Loucy (cell line): Measurements from ENCODE around the gene RESF1.

Source experiments
- EZH2phosphoT487 ChIP-seq: fragments of 200-600 bp; IDR thresholded peaks from 2 replicates; pipeline ENCODE4 v1.6.1; 2018; ENCODE audit warnings: antibody characterized with exemption, mild to moderate bottlenecking, moderate library complexity, borderline replicate concordance
- TF ChIP-seq, protein P1 (sequence below): fragments of 200-600 bp; sonication (generic); conservative IDR thresholded peaks from 2 replicates; pipeline ENCODE4 v1.5.1; 2014; ENCODE audit warnings: mild to moderate bottlenecking, antibody characterized with exemption, low read length

DNA sequence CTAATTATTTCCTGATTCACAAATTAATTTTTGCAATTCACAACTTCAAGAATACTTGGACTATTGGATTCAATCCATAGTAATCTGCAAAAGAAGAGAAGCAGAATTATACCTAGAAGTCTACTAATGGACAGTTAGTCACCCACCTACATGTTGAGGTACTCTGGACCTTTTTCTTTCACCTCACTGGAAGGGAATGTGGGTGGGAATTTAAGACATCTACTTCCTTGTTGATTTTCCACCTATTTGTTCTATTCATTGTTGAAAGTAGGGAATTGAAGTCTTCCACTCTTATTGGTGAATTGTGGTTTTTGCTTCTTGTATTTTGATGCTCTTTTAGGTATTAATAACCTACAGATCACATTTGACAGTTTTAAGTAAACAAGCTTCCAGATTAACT, 11.0 kb downstream of the RESF1 start:
- TF ChIP-seq, protein P1, sequence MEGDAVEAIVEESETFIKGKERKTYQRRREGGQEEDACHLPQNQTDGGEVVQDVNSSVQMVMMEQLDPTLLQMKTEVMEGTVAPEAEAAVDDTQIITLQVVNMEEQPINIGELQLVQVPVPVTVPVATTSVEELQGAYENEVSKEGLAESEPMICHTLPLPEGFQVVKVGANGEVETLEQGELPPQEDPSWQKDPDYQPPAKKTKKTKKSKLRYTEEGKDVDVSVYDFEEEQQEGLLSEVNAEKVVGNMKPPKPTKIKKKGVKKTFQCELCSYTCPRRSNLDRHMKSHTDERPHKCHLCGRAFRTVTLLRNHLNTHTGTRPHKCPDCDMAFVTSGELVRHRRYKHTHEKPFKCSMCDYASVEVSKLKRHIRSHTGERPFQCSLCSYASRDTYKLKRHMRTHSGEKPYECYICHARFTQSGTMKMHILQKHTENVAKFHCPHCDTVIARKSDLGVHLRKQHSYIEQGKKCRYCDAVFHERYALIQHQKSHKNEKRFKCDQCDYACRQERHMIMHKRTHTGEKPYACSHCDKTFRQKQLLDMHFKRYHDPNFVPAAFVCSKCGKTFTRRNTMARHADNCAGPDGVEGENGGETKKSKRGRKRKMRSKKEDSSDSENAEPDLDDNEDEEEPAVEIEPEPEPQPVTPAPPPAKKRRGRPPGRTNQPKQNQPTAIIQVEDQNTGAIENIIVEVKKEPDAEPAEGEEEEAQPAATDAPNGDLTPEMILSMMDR = no peak
- TF ChIP-seq EZH2phosphoT487 = no peak
